GM18868 (cell line): ENCODE results near the gene SLC66A3.

ENCODE experiments used
- ATAC-seq: cut with Tn5 transposase; IDR thresholded peaks from one replicate; pipeline ENCODE4 v1.9.1; 2021; ENCODE audit warnings: mild to moderate bottlenecking, moderate library complexity; ENCODE audit not compliant: unreplicated experiment

The SLC66A3 gene

DNA sequence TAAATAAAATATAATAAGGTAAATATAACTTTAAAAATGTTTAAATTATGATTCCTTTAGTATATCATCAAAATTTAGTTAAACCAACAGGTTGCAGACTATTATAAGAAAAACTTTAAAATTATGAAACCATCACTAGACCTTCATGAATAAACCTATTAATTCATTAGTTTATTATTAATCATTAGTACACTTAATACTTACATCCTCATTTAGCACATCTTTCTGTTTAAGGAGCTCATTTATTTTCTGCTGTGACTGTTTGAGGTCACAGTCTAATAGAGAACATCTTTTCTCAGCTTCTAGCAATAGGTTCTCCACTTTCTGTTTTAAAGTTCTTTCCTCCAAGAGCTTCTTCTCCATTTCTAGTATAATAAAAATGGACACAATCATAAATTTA, 52.8 kb downstream of the SLC66A3 start:
- no peak for ATAC-seq

DNA sequence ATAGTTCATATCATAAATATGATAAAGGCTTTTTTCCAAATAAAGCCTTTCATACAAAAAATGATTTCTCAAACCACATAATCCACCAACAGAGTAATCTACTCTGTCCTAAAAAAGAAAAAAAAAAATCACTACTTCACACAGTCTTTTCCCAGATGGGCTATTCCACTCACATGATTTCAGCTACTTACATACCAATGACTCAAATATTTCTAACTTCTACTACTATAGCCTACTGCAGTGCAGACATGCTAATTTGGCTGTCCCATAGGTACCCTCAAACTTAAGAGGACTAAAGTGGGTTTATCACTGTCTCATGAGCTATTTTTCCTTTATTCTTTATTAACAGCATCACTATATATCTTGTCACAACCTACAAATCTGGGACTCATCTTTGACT, 57.4 kb downstream of the SLC66A3 start:
- ATAC-seq = no peak

DNA sequence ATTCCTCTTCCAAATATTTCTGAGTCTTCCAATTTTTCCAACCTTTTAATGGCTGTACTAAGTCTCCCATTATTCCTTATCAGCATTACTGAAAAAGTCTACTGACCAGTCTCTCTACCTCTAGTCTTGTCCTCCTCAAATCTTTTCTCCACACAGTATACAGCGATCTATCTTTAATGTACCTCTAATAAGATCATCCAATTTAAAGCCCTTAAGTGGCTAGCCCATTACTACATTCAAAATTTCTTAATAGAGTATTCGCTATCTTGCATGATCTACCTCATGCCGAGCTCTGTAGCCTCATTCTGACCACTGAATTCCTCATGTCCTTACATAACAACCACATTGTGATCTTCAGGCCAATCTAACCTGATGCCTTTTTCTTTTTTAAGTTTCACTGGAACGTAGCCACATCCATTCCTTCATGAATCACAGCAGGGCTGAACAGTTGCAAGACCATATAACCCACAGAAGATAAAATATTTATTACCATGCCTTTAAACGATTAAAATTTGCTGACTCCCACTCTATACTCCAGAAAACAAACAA, 57.9 kb downstream of the SLC66A3 start:
- ATAC-seq = no peak

DNA sequence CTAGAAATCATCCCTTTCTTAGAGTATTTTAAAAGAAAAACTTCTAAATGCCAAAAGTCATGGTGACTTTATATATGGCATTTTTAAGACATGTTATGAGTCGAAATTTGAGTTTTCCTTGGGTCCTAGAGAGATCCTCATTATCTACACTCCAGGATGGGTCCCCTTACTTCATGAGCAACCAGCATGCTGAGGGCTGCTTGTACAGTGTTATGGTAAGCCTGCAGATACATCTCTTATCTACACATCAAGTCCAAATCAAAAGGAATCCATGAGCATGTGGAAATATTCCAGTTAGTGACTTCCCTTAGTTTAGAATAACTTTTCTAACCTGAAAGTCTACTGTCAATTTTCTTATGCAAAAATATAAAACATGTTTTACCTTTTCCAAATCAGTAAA, 58.7 kb downstream of the SLC66A3 start:
- ATAC-seq = no peak

DNA sequence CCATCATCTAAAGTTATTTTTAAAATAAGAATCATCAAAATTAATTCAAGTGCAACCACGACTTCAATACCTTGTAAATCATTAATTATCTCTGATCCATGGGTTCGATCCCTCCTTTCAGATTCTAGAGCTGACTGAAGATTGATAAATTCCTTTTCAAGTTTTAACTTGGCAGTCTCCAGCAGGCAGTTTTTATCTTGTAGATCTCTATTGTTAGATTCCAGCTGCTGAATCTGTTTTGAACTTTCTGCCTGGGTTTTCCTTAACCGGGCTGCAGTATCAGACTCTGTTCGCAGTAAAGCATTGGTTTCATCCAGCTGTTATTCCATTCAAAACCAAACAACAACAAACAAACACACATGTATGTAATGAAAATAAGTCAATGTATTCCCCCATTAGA, 59.5 kb downstream of the SLC66A3 start:
- ATAC-seq = no peak

DNA sequence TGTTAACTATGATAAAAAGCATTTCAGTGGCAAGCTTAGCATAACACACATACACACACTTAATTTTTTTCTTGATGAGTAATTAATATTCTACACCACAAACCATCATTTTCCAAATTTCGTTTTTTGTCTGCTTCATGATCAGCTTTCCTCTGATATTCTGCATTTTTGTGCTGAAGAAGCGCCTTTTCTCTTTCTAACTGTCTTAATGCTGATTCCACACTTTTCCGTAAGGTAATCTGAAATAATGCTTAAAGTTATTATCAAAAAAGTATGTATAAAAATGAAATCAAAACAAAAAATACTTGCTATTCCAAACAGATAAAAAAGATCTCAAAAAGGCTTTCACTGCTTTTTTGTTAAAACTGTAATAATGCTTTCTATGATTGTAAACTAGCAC, 60.1 kb downstream of the SLC66A3 start:
- ATAC-seq = no peak

DNA sequence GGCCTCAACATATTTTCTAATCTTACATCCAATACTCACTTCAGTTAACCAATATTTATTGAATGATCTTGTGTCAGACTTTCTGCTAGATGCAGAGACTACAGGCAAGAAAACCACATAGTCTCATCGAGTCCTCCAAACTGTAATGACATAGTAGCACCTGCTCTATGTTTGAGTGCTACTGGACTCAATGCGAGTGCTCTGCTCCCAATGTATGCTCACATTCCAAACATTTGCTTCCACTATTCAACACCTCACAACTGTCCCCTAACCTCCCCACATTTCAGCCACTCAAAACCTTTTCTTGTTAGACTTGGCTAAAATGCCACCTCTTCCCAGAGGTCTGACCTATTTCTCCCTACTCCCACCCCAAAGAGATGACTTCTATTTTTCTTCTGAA, 65.2 kb downstream of the SLC66A3 start:
- ATAC-seq = no peak

DNA sequence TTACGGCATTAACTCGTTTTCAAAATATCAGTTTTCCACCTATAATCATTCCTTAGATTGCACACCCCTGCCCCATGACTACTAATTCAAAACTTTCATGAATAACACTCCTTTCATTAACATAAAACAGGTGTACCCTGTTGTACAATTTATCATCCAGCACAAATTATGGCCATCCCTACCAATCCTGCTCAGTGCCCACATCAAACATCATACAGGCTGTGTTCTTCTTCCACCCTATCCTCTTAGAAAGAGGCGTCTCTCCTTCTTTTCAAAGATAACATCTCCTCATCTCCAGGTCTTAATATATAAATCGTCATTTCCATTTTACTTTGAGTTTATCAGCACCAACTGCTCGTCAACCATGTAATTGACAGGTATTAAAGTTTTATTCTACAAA, 67.6 kb downstream of the SLC66A3 start:
- no peak for ATAC-seq

DNA sequence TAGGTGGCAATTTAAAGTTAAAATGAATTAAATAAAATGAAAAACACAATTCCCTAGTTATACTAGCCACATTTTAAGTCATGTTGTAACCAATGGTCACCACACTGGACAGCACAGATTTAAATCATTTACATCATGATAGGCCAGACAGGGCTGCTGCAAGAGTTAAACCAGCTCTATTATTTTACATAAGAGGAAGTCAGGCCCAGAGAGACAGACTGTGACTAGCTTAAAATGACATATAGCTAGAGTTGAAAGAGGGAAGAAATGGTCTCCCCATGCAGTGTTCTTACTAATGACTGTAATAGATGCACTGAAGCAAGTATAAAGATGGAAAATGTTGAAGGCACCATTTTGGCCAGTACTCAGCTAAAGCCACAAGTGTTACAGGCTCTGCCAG, 69.6 kb downstream of the SLC66A3 start:
- ATAC-seq = no peak

DNA sequence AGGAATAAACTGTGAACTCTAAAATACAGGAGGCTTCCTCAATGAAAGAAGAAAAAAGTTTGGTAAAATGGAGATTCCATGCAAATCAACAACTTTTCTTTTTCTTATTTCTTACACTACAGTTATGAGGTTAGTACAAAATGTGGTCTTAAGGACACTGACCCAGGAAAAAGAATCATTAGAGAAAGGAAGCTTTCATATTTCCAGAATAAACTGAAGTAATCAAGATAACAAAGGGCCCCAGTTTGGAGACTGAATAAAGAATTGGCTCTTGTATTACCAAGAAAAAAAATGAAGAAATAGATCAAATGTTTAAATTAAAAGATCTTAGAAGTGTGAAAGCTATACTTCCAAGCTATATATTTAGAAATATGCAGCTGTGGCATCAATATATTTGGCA, 72.3 kb downstream of the SLC66A3 start:
- no peak for ATAC-seq
